ENCODE data around the gene MAN1A1. TPM values are rescaled to one million over a fixed set of nuclear protein-coding genes. Genes with fewer than 3 reads are reported as not detected.

MAN1A1 gene
- total RNA-seq, 4 donors from 2014 or later: 210 to 247 (median 229) TPM

GRCh38 chr6:119204719-119205118 lies 144.8 kb downstream of the MAN1A1 start:
- no peak for TF ChIP-seq CTCF (IDR thresholded peaks at IDR 0.05)
- DNase-seq (ENCODE audit: low spot score): no peak
- ATAC-seq (ENCODE audit: low FRiP score): no peak

GRCh38 chr6:119201480-119201879 lies 148.1 kb downstream of the MAN1A1 start:
- TF ChIP-seq CTCF (IDR thresholded peaks at IDR 0.05): no peak
- ATAC-seq (ENCODE audit: low FRiP score) (no peak), DNase-seq (ENCODE audit: low spot score) (no peak)

DNA sequence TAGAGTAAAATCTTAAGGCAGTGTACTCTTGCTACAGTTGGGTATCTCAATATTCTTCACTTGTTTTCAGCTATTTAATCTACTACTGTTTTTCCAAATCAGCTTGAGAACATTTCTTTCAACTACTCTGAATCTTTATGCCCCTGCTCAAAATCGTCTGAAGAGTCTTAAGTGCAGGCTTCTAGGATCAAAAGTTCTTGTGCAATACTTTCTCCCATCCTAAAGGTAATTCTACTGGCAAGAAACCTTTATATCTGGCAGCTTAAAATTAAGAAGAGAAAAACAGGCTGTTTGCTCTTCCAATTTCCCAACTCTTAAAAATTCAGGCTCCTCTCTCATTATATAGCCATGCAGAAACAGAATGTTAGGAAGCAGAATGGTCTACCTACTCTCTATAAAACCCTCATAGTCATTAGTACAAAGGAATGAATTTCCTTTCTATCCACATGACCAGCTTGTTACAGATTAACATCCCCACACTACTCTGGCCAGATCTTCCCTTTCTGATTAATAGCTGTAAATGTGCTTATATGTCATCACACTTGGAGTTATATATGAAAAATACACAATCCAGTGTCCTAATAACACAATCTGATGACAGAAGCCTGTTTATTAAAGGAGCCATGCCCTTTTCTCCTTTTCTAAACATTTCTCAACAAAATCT lies 148.9 kb downstream of the MAN1A1 start:
- ATAC-seq (ENCODE audit: low FRiP score) (no peak), DNase-seq (ENCODE audit: low spot score) (no peak)
- no peak for TF ChIP-seq CTCF (IDR thresholded peaks at IDR 0.05)

GRCh38 chr6:119197271-119197670 lies 152.3 kb downstream of the MAN1A1 start:
- no peak for DNase-seq (ENCODE audit: low spot score)
- no peak for TF ChIP-seq CTCF (IDR thresholded peaks at IDR 0.05)
- no peak for ATAC-seq (ENCODE audit: low FRiP score)

GRCh38 chr6:119196715-119197114 lies 152.8 kb downstream of the MAN1A1 start:
- DNase-seq (ENCODE audit: low spot score) (no peak), ATAC-seq (ENCODE audit: low FRiP score) (no peak)
- TF ChIP-seq CTCF (IDR thresholded peaks at IDR 0.05): no peak

DNA sequence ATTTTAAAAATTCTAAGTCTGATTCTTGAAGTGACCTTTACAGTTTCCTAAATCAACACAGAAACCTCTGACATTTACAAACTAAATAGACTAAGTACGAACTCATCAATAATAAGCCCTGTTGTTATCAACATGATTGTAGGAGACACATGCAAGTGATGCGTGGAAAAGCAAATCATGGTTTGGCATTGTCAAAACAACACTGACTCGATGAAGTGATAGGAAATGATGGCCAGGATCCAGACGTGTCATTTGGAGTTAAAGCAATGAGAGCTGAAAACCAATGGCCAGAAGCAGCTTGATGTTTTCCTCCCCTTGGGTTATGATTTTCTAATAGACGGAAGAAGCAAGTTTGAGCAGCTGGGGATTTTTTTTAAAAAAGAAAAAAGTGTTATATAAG lies 153.7 kb downstream of the MAN1A1 start:
- no peak for TF ChIP-seq CTCF (IDR thresholded peaks at IDR 0.05)
- ATAC-seq (ENCODE audit: low FRiP score) (no peak), DNase-seq (ENCODE audit: low spot score) (no peak)

DNA sequence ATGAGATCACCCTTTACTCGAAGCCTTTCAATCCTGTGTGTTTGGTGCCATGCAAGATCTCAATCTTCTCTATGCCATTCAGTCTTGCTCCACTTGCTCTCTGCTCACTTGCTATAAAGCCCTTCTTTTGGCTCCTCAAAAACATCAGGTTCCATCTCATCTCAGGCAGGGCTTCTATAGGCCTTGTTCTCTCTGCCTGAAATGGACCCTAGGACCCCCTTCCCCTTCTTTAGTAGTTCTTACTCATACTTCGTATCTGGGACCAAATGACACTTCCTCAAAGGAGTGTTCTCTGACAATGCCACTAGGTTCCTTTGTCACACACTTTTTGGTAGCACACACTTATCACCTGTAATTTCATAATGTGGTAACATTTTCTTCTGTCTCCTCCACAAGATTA lies 154.4 kb downstream of the MAN1A1 start:
- no peak for ATAC-seq (ENCODE audit: low FRiP score)
- TF ChIP-seq CTCF (IDR thresholded peaks at IDR 0.05): no peak
- DNase-seq (ENCODE audit: low spot score): no peak

All from omental fat pad (tissue), 4 donors.